Hematopoietic multipotent progenitor cell treated with erythropoietin and hydrocortisone succinate and interleukin-3 and kit ligand, for 17 days (in vitro differentiated cells): ENCODE measurements around the gene NTN4.
"Not testable (repeated sequence)": the region's sequence is repeated elsewhere in the genome, so short reads cannot be mapped to it uniquely, and the experiment has no call there.

Experiments
- DNase-seq: peaks from one replicate; pipeline ENCODE4 v3.0.0-alpha.2; 2015; ENCODE audit warnings: low spot score

The NTN4 gene

GRCh38 chr12:95746062-95746461 is 44.5 kb downstream of the NTN4 start:
- not testable (repeated sequence) for DNase-seq

GRCh38 chr12:95742586-95742985 is 48.0 kb downstream of the NTN4 start:
- no peak for DNase-seq

GRCh38 chr12:95741635-95742034 is 48.9 kb downstream of the NTN4 start:
- DNase-seq = no peak

GRCh38 chr12:95740751-95741150 is 49.8 kb downstream of the NTN4 start:
- DNase-seq = no peak

GRCh38 chr12:95739561-95740313 is 50.8 kb downstream of the NTN4 start:
- DNase-seq = no peak

- DNase-seq = no peak
These were observed 52.4 kb downstream of the NTN4 start for GRCh38 chr12:95738024-95738611.

DNA sequence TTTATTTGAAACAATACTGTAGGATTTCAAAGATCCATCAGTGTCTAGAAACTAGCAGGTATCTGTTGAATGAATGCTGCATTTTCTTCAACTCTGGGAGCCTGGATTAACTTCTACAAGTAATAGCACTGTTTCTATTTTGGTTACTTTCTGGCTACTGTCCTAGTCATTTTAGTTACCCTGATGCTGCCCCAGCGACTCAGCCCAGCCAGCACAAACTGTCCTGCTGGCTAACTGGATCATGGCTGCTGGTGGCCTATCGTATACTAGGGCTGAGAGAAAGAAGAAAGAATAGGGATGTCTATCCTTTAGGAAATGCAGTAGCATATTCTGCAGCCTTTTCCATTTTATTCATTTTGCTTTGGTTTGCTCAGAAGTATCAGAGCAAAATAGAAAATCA is 53.9 kb downstream of the NTN4 start:
- DNase-seq = no peak

DNA sequence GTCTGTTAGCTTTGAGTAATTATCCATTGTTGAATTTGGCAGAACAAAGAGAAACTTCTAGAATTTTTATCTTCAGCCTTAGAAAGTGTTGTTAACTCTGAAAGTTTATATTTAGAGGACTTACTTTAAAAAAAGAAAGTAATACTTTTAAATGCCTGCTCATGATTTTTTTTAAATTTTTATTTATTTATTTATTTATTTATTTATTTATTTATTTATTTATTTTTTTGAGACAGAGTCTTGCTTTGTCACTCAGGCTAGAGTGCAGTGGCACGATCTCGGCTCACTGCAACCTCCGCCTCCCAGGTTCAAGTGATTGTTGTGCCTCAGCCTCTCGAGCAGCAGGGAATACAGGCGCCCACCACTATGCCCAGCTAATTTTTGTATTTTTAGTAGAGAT is 54.8 kb downstream of the NTN4 start:
- not testable (repeated sequence) for DNase-seq

- DNase-seq = no peak
These were observed 57.3 kb downstream of the NTN4 start for GRCh38 chr12:95733141-95733825.

- no peak for DNase-seq
These were observed 59.0 kb downstream of the NTN4 start for GRCh38 chr12:95731519-95731958.

DNA sequence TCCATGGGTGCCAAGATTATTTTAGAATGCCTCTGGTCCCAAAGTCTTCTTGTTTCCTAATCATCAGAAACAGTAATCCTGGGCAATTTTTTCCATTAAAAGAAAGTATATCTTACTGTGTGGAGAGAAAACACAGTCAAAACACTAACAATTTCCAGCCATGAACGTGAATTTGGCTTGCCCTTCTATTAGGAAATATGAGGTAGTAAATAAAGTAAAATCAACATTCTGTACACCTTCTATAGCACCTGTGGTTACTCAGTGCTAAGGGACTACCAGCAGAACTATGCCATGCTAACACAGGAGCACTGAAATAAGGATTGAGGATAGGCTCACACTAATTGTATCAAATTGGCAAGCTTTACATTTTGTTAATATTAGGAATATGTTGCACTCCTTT is 60.1 kb downstream of the NTN4 start:
- DNase-seq = no peak

- no peak for DNase-seq
These were observed 63.7 kb downstream of the NTN4 start for GRCh38 chr12:95726903-95727302.

- DNase-seq = no peak
These were observed 65.8 kb downstream of the NTN4 start for GRCh38 chr12:95724767-95725166.

GRCh38 chr12:95723693-95724384 is 66.7 kb downstream of the NTN4 start:
- no peak for DNase-seq

- DNase-seq = no peak
These were observed 69.2 kb downstream of the NTN4 start for GRCh38 chr12:95721320-95721719.

- DNase-seq = no peak
These were observed 70.4 kb downstream of the NTN4 start for GRCh38 chr12:95720146-95720545.

DNA sequence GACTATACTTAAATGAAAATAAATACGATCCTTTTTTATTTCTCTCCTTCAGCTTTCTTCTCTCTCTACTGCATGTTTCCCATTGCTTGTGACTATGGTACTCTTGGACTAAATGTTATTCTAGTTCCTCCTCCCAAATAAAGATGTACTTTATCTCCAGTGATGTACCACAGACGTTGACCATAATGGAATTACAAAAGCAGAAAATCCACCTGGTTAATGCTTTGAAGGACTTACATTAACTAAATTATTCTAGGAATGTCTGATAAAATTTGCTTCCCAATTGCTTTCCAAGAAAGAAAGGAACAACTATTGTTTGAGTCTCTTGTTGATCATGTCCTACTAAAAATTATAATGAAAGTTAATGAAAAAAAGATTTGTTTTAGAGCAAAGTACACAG is 71.8 kb downstream of the NTN4 start:
- no peak for DNase-seq

DNA sequence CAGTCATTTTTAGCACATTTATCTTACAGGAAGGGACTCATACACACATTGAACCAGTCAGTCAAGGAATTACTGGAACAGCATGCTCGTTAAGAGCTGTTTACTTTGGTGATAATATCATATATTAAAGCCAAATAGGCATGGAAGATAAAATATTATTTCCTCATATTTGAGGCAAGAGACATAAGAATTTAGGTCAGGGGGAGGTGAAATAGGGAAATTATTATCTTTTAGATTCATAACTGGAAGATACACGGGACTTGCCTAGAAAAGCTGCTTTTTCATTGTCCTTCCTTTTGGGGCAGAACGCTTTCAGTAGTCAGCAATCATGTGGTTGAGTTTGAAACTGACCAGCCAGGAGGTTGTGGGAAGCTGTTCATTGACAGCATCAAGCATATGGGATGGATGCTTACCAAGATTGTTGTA is 72.5 kb downstream of the NTN4 start:
- no peak for DNase-seq

GRCh38 chr12:95717316-95717928 is 73.1 kb downstream of the NTN4 start:
- no peak for DNase-seq

DNA sequence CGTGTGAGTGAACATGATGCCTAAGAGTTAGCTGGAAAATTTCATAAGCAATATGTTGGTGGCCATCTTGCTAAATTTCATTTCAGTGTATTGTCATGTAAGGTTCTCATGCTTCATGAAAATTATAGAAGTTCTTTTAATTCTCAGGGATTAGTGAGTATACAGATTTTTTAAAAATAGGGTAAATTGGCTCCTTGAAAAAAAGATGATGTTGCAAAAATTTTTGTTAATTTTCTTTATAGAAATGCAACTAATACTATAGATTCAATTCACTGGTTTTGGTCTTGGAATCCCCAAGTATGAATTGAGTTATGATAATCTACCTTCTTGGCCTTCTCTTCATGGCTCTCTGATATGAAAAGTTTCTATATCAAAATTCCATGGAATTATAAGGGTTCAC is 75.4 kb downstream of the NTN4 start:
- no peak for DNase-seq

DNA sequence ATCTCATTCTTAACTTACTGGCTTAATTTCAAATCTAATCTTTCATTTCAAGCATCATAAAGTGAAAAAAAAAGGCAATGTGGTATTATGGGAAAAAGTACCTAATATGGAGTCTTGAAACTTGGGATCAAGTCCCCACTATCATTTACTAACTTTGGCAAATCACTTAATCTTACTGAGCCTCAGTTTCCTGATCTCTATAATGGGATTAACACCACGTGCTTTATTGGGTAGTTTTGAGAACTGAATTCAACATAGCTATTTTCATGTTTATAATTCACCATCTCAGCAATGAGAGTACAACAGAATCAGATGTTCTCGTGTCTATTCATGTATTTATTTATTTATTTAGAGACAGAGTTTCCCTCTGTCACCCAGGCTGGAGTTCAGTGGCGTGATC is 78.3 kb downstream of the NTN4 start:
- no peak for DNase-seq

DNA sequence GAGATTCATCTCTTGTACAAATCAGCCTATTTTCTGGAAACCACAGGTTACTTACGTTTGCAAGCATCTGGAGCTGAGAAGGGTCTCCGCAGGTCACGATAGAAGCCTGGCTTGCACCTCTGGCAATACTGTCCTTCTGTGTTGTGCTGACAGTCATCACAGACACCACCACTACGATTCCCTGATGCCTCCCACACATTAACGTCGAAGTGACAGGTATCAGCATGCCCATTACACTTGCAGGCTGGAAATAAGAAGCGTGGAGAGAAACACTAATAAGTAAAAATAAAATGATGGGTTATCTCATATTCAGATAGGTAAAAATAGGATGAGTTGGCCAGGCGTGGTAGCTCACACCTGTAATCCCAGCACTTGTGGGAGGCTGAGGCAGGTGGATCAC is 80.2 kb downstream of the NTN4 start:
- no peak for DNase-seq
